Memory B cell (primary cell): ENCODE results near the gene REP15.
"Not testable (repeated sequence)": the region's sequence is repeated elsewhere in the genome, so short reads cannot be mapped to it uniquely, and the experiment has no call there.

ENCODE experiments used
- ATAC-seq: fragments of 150-1000 bp; cut with Tn5 transposase; 2 replicates; pipeline ENCODE4 v1.10.0; 2021; ENCODE audit warnings: low read depth, mild to moderate bottlenecking, moderate library complexity
- DNase-seq, 2 donors: peaks; one replicate each; pipeline ENCODE4 v3.0.0; 2022; ENCODE audit warnings: low spot score in 2 of 2
- H3K27ac Mint-ChIP-seq: one replicate; pipeline ENCODE4 v1.8.0; 2022; ENCODE audit warnings: mild to moderate bottlenecking, moderate library complexity, mixed read lengths
- H3K27me3 Mint-ChIP-seq: one replicate; pipeline ENCODE4 v1.8.0; 2022; ENCODE audit warnings: mixed read lengths
- H3K36me3 Mint-ChIP-seq: one replicate; pipeline ENCODE4 v1.8.0; 2022; ENCODE audit warnings: mild to moderate bottlenecking, mixed read lengths
- H3K4me1 Mint-ChIP-seq: one replicate; pipeline ENCODE4 v1.8.0; 2022; ENCODE audit warnings: mixed read lengths
- H3K4me3 Mint-ChIP-seq: one replicate; pipeline ENCODE4 v1.8.0; 2022; ENCODE audit warnings: mild to moderate bottlenecking, moderate library complexity, mixed read lengths
- H3K9me3 Mint-ChIP-seq: one replicate; pipeline ENCODE4 v1.8.0; 2022; ENCODE audit warnings: mixed read lengths

The REP15 gene, protein sequence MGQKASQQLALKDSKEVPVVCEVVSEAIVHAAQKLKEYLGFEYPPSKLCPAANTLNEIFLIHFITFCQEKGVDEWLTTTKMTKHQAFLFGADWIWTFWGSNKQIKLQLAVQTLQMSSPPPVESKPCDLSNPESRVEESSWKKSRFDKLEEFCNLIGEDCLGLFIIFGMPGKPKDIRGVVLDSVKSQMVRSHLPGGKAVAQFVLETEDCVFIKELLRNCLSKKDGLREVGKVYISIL

DNA sequence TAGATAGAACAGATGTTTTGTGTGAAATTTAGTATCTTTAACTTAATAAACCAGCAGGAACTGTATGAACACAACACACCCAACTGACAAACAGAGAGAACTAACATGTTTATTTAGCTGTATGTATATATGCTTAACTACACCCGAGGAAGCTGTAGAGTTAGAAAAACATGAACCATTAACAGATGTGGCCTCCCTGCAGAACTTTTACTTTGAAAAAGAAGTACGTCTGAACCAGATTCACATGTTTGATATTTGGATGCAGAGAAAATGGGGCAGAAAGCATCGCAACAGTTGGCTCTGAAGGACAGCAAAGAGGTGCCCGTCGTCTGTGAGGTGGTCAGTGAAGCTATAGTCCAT, at the start of gene REP15:
Gene REP15 (plus strand): TSS at position 155 of the 360 bp plus-strand sequence. CDS start 116 bp downstream, at position 271.
- peaks cover 8% of the 10 kb centered on the region for H3K27me3 Mint-ChIP-seq
- DNase-seq = no peak
- no peak for ATAC-seq
- no peaks in the 10 kb centered on the region for H3K9me3 Mint-ChIP-seq
- H3K4me1 Mint-ChIP-seq = no peaks in the 10 kb centered on the region
- H3K27ac Mint-ChIP-seq = no peak within 1 kb of the TSS
- peaks cover 1% of the 10 kb centered on the region for H3K36me3 Mint-ChIP-seq
- no peak within 1 kb of the TSS for H3K4me3 Mint-ChIP-seq

DNA sequence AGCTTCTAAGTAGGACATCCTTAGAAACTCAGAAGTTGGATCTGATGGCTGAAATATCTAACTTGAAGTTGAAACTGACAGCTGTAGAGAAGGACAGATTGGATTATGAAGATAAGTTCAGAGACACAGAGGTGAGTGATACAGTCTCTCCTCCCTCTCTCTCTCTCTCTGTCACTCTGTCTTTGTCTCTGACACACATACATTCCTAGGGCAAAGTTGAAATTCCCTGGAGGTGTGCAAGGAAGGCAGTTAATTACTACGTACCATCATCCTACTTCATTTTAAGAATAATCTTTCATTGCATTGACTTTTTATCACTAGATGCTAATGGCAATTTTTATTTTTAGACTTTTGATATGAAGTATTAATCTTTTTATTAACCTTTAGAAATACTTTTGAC, 46.2 kb upstream of the REP15 start:
- Mint-ChIP-seq H3K4me3 (no peak overlapping the region), H3K36me3 (peaks cover 2% of the 10 kb centered on the region), H3K27ac (no peak overlapping the region), H3K4me1 (no peaks in the 10 kb centered on the region), H3K9me3 (no peaks in the 10 kb centered on the region), H3K27me3 (peaks cover 1% of the 10 kb centered on the region)
- ATAC-seq (no peak), DNase-seq (no peak)

DNA sequence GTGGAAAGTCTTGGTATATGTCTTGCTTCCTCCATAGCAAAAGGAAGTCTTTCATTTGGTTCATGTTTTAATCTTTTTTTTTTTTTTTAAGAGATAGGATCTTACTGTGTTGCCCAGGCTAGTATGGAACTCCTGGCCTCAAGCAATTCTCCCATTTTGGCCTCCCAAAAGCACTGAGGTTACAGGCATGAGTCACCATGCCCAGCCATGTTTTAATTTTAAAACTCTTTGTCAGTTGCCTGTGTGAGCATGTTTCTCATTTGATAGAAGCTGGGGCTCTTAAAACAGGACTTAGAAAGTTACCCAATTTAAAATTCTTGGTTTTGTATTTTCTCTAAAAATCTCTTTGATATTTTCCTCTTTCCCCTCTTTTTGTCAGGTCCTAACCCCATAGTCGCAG, 45.0 kb upstream of the REP15 start:
- H3K4me1 Mint-ChIP-seq = no peaks in the 10 kb centered on the region
- H3K4me3 Mint-ChIP-seq = no peak overlapping the region
- ATAC-seq (no peak), DNase-seq (no peak)
- H3K9me3 Mint-ChIP-seq = no peaks in the 10 kb centered on the region
- H3K27me3 Mint-ChIP-seq = peaks cover 1% of the 10 kb centered on the region
- no peak overlapping the region for H3K27ac Mint-ChIP-seq
- H3K36me3 Mint-ChIP-seq = peaks cover 2% of the 10 kb centered on the region

DNA sequence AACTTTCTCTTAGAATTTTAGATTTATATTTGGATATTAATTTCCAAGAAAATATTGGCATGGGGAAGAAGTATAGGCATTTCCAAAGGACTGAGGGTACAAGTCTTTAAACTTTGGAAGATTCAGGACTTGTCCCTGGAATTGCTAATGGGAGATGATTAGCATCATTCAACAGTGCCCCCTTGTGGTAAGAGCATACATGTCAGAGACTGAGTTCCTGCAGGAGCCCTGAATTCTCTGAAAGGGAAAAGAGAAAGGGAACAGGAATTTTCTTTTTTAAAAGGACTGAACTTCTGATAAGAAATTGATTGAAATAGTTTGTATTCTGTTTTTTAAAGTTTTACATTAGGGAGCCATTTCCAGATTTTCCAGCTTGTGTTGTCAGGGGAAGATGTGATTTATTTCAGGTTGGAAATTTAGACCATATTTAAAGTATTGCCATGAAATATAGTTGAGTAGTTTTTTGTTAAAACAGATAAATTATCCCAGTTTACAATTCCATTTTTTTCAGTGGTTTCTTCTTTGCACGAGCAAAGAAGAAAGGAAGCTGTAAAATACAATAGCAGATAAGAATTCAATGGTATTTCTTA, 44.0 kb upstream of the REP15 start:
- Mint-ChIP-seq H3K4me1 (no peaks in the 10 kb centered on the region), H3K27me3 (peaks cover under 1% of the 10 kb centered on the region), H3K4me3 (no peak overlapping the region)

DNA sequence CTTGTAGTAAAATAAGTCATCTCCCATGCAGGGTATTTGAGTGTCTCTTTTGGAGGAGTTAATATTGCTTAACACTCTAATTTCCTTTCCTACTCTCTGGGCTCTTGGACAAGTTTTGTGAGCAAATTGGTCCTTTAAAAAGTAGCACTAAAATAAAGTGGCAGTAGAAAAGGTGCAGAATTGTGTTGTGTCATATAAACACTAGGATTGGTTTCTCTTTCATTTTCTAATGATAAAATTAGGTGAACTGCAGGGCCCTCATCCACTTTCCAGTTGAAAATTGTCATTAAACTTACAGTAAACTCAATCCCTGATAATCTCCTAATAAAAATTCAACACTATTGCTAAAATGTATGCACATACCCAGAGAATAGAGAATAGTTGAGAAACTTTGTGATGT, 42.6 kb upstream of the REP15 start:
- Mint-ChIP-seq H3K36me3 (no peaks in the 10 kb centered on the region), H3K9me3 (no peaks in the 10 kb centered on the region), H3K27me3 (no peaks in the 10 kb centered on the region), H3K4me1 (no peaks in the 10 kb centered on the region), H3K27ac (no peak overlapping the region), H3K4me3 (no peak overlapping the region)
- ATAC-seq (no peak), DNase-seq (no peak)

More for the DNA sequence above, 44.0 kb upstream of the REP15 start:
- Mint-ChIP-seq H3K9me3 (no peaks in the 10 kb centered on the region), H3K27ac (no peak overlapping the region), H3K36me3 (peaks cover under 1% of the 10 kb centered on the region)
- DNase-seq (peak; percentile 25 to 39), ATAC-seq (no peak)

DNA sequence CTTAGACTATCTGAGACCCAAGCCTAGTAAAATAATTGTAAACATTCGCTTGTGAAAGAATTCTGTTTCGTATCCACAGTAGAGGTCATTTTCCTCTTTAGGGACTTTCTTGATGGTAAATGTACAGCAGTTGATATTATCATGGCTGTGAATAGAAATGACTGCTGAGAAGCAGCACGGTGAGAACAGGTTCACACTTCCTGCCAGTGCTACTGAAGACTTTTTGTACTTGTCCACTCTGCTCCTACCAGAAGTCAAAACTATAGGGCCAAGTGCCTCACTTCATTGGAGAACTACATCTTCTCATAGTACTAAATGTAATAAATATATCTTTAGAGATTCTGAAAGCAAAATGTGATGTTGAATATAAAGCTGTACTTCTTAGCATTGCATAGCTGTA, 40.8 kb upstream of the REP15 start:
- not testable (repeated sequence) for H3K9me3 Mint-ChIP-seq, H3K27me3 Mint-ChIP-seq, ATAC-seq, H3K36me3 Mint-ChIP-seq, H3K4me1 Mint-ChIP-seq, H3K4me3 Mint-ChIP-seq, DNase-seq, H3K27ac Mint-ChIP-seq

DNA sequence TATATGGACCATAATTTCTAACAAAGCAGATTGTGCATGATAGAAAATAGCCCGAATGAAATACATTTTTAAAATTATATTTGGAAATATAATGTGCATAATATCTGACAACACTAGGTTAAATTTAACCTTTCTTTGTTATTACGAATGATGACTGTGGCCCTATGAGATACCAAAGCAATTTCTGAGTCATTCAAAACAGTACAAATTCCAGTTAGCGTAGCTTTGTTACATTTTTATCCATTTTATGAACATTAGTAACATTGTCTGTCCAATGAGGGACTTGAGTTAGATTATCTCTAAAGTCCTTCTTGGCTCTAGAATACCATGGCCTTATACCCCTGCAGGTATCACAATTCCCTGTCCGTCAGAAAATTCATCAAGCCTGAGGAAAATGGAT, 39.0 kb upstream of the REP15 start:
- no peaks in the 10 kb centered on the region for H3K36me3 Mint-ChIP-seq
- H3K4me1 Mint-ChIP-seq = no peaks in the 10 kb centered on the region
- H3K27me3 Mint-ChIP-seq = peaks cover 1% of the 10 kb centered on the region
- ATAC-seq (no peak), DNase-seq (no peak)
- H3K9me3 Mint-ChIP-seq = no peaks in the 10 kb centered on the region
- no peak overlapping the region for H3K4me3 Mint-ChIP-seq
- H3K27ac Mint-ChIP-seq = no peak overlapping the region

DNA sequence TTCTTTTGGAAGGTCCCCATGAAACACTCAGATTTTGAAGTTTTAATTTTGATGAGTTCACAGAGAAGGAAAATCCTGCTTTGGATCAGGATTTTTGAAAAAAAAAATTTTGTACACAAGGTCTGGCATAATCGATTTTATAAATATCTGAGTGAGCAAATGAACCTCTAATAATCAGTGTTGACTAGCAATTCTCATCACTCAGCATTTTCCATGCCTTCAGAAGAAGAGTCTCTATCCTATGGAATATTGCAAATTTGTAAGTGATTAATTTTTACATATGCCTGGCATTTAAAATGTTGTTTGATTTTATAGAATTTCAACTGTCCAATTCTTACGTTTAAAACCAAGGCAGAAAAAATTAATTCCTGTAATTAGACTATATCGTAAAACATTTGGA, 30.5 kb upstream of the REP15 start:
- H3K4me3 Mint-ChIP-seq = no peak overlapping the region
- no peaks in the 10 kb centered on the region for H3K36me3 Mint-ChIP-seq
- DNase-seq (no peak), ATAC-seq (no peak)
- H3K27me3 Mint-ChIP-seq = peaks cover 9% of the 10 kb centered on the region
- no peaks in the 10 kb centered on the region for H3K4me1 Mint-ChIP-seq
- H3K27ac Mint-ChIP-seq = no peak overlapping the region
- no peaks in the 10 kb centered on the region for H3K9me3 Mint-ChIP-seq

DNA sequence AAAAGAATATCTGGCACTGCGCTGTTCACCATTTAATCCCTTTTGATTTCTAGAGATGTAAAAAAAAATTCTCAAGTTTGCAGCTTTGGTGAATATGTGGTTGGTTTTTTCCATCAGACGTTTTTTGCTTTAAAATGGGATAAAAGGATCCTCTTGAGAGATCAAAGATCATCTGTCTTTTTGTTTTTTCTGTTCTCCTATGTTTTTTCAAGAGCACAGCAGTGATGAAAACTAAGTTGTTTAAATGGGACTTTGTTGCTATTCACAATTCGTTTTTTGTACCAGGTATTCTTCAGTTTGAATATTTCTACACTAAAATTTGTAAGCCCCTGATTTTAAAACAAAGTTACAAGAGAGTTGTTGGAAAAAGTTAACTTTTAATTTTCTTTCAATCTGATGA, 29.7 kb upstream of the REP15 start:
- H3K27ac Mint-ChIP-seq = no peak overlapping the region
- no peaks in the 10 kb centered on the region for H3K9me3 Mint-ChIP-seq
- H3K27me3 Mint-ChIP-seq = peaks cover 11% of the 10 kb centered on the region
- no peaks in the 10 kb centered on the region for H3K4me1 Mint-ChIP-seq
- no peak for DNase-seq
- no peak overlapping the region for H3K4me3 Mint-ChIP-seq
- H3K36me3 Mint-ChIP-seq = no peaks in the 10 kb centered on the region
- no peak for ATAC-seq

DNA sequence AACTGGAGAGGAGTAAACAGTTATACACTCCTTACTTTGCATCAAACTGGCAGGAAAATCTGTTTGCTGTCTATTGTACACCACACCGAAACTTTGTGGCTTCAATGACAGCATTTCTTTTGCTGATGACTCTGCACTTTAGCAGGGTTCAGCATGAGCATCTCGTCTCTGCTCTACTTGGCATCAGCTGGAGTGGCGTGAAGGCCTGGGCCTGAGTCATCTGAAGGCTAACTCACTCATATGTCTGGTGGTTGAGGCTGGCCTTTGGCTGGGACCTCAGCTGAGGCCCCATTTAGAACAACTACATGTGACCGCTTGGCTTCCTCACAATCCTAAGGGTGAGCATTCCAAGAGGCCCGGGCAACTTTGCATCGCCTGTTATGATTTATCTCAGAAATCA, 28.7 kb upstream of the REP15 start:
- H3K4me3 Mint-ChIP-seq = no peak overlapping the region
- no peak for ATAC-seq
- no peaks in the 10 kb centered on the region for H3K4me1 Mint-ChIP-seq
- H3K9me3 Mint-ChIP-seq = no peaks in the 10 kb centered on the region
- H3K27me3 Mint-ChIP-seq = peaks cover 9% of the 10 kb centered on the region
- H3K27ac Mint-ChIP-seq = no peak overlapping the region
- DNase-seq = no peak
- H3K36me3 Mint-ChIP-seq = no peaks in the 10 kb centered on the region

DNA sequence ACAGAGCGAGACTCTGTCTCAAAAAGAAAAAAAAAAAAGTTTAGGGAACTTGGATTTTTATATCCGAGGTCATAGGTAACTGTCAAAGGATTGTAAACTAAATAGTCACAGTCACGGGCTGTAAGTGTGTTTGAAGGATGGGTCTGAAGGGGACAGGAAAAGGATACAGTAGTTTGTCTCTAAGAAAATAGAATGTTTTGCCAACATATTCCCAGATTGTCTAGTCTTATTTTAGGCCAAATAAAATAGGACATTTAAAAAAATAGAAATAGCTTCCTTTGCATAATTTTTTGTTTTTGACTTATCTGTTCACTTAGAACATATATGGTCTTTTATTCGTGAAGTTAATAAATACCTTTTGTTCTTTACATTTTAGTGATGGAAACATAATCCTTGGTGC, 24.2 kb upstream of the REP15 start:
- ATAC-seq (no peak), DNase-seq (no peak)
- Mint-ChIP-seq H3K27me3 (peaks cover 6% of the 10 kb centered on the region), H3K27ac (no peak overlapping the region), H3K36me3 (no peaks in the 10 kb centered on the region), H3K4me1 (no peaks in the 10 kb centered on the region), H3K4me3 (no peak overlapping the region), H3K9me3 (no peaks in the 10 kb centered on the region)

DNA sequence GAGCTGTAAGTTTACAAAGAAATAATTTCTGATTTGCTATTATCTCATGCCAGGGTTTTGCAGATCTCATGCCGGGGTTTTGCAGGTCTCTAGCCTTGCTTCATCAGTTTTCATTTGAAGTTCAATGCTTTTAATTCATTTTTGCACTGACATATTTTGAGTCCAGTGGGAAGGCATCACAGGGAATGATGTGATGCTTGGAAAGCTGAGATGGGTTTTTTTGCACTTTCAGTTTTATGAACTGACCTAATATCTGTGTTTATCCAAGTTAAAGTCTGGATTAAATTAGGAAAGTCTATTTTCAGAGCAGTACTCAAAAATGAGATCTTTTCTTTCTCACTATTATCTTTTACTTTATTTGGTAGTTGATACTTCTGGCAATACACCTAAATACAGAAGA, 23.6 kb upstream of the REP15 start:
- H3K27me3 Mint-ChIP-seq = peaks cover 6% of the 10 kb centered on the region
- H3K27ac Mint-ChIP-seq = no peak overlapping the region
- no peaks in the 10 kb centered on the region for H3K4me1 Mint-ChIP-seq
- H3K4me3 Mint-ChIP-seq = no peak overlapping the region
- H3K36me3 Mint-ChIP-seq = no peaks in the 10 kb centered on the region
- DNase-seq (no peak), ATAC-seq (no peak)
- no peaks in the 10 kb centered on the region for H3K9me3 Mint-ChIP-seq

DNA sequence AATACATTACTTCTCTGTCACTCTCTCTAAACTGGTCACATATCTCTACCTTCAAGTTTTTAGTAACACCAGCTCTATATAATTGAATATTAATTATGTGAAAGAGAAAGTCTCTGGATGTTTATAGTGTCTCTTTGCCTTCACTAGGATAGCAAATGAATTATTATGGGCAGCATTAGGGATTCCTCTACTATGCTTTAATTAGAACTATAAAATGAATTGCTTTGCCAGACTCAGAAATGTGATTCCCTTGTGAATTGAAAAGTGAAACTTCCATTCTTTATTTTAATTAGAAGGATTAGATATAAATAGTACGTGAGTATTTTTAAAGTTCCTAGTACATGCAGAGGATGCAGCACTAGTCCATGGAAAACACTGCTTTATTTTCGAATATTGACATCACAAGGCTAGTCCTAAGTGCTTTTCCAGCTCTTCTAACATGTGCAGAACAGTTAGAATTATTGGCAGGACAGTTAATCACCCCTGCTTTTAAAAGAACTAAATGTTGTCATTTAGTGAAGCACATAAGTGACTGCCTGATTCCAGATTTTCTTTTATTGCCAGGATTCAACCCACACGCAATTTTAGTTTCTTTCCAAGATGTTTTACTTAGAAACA, 23.0 kb upstream of the REP15 start:
- no peaks in the 10 kb centered on the region for H3K9me3 Mint-ChIP-seq
- H3K36me3 Mint-ChIP-seq = no peaks in the 10 kb centered on the region
- H3K27me3 Mint-ChIP-seq = peaks cover 6% of the 10 kb centered on the region
- no peak overlapping the region for H3K4me3 Mint-ChIP-seq
- ATAC-seq (no peak), DNase-seq (no peak)
- H3K27ac Mint-ChIP-seq = no peak overlapping the region
- no peaks in the 10 kb centered on the region for H3K4me1 Mint-ChIP-seq

DNA sequence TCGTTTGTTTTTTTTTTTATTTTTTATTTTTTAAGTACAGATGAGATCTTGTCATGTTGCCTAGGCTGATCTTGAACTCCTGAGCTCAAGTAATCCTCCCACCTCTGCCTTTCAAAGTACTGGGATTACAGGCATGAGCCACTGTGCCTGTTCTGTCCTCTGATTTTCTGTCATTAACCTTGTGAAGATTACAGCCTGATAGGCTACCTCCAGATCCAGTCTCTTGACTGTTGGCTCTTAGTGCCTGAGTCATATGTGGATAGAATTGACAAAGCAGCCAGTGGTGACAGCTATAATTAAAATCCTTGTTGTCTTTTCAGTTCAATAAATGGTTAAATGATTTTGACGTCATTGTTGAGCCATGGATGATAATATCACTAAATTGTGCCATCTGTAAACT, 21.3 kb upstream of the REP15 start:
- Mint-ChIP-seq H3K4me3 (no peak overlapping the region), H3K4me1 (no peaks in the 10 kb centered on the region), H3K36me3 (peaks cover under 1% of the 10 kb centered on the region), H3K27ac (no peak overlapping the region), H3K27me3 (peaks cover 6% of the 10 kb centered on the region), H3K9me3 (peaks cover under 1% of the 10 kb centered on the region)
- no peak for ATAC-seq
- no peak for DNase-seq

DNA sequence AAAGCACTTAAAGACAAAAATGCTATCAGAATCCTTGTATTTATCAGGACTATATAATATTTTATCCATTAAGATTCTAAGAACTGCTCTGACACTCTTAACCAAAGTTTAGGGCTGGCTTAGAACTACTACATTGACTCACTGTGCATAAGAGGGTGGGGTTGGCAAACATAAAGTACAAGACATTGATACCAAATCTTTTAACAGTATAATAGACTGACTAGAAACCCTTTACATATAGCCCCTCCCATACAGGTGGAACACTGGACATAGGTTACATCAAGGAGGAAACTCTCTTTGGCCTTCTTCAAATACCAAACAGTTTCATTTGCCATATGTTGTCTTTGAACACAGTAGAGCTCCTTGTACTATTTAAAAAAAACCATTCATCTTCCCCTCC, 15.6 kb upstream of the REP15 start:
- H3K9me3 Mint-ChIP-seq = peaks cover 1% of the 10 kb centered on the region

More for the DNA sequence above, 15.6 kb upstream of the REP15 start:
- H3K4me1 Mint-ChIP-seq = no peaks in the 10 kb centered on the region
- peaks cover 5% of the 10 kb centered on the region for H3K27me3 Mint-ChIP-seq
- DNase-seq = no peak
- peaks cover 1% of the 10 kb centered on the region for H3K36me3 Mint-ChIP-seq
- H3K27ac Mint-ChIP-seq = no peak overlapping the region
- no peak overlapping the region for H3K4me3 Mint-ChIP-seq
- ATAC-seq = no peak
